NB4 (cell line): ENCODE results near the gene MCAT.

Experiments used
- DNase-seq: peaks from one replicate; pipeline ENCODE4 v3.0.0; 2010; ENCODE audit warnings: low read depth
- H3K4me3 ChIP-seq: one replicate; pipeline ENCODE4 v1.5.1; 2011; ENCODE audit warnings: mild to moderate bottlenecking, low read depth, low read length, moderate library complexity
- CTCF ChIP-seq: IDR thresholded peaks from one replicate; pipeline ENCODE4 v1.5.1; 2012; ENCODE audit warnings: low read depth, low read length
- MAX ChIP-seq: IDR thresholded peaks from 2 replicates; pipeline ENCODE4 v1.6.1; 2011; ENCODE audit warnings: low read depth, low read length
- MYC ChIP-seq: IDR thresholded peaks from 2 replicates; pipeline ENCODE4 v1.6.1; 2011; ENCODE audit warnings: low read depth, low read length
- POLR2A ChIP-seq: IDR thresholded peaks from 2 replicates; pipeline ENCODE4 v1.6.1; 2011; ENCODE audit warnings: mild to moderate bottlenecking; ENCODE audit not compliant: insufficient read length; ENCODE audit errors: extremely low read depth

Gene MCAT

GRCh38 chr22:43159484-43160178 is 16.4 kb upstream of the MCAT start:
- TF ChIP-seq CTCF (peak; percentile 37), MYC (no peak)
- no peak overlapping the region for H3K4me3 ChIP-seq
- no peak for DNase-seq

GRCh38 chr22:43158778-43159483 is 15.7 kb upstream of the MCAT start:
- DNase-seq = no peak
- TF ChIP-seq CTCF (no peak), MYC (no peak), MAX (no peak), POLR2A (no peak)
- no peak overlapping the region for H3K4me3 ChIP-seq

GRCh38 chr22:43157874-43158546 is 14.8 kb upstream of the MCAT start:
- DNase-seq = no peak
- TF ChIP-seq MAX (no peak), MYC (no peak), POLR2A (no peak), CTCF (no peak)
- H3K4me3 ChIP-seq = no peak overlapping the region

DNA sequence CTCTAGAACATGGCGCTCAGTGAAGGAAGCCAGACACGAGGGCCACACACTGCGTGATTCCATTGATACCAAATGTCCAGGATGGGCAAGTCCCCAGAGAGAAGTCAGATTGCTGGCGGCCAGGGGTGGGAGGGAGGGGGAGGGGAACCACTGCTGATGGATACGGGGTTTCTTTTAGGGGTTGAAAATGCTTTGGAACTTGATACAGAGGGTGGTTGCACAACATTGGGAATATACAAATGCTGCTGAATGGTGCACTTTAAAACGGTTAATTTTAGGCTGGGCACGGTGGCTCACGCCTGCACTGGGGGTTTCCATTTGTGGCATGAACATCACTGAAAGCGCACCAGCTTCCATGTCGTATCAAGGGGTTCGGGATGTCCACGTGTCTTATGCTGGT is 13.2 kb upstream of the MCAT start:
- no peak for DNase-seq
- TF ChIP-seq CTCF (no peak), POLR2A (no peak)
- H3K4me3 ChIP-seq = no peak overlapping the region

DNA sequence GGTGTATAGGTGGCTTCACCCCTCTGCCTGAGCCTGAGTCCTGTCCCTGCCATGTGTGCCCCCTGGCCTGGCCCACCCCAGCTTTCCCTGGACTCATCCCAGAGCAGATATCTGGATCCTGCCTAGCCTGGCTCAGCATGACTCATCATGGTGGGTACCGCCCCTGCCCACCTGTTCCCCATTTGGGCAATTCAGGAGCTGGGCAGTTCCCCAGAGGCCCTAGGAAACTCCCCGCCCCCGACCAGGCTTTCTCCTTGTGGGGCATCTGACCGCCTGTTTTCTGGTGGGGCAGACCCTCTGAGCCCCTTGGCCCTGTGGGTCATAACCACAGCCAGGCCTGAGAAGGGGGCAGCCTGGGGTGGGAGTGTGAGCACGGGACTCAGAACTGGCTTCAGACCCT is 12.6 kb upstream of the MCAT start:
- DNase-seq = no peak

More for the DNA sequence above, 12.6 kb upstream of the MCAT start:
- TF ChIP-seq CTCF (no peak), MYC (no peak), MAX (no peak), POLR2A (no peak)
- no peak overlapping the region for H3K4me3 ChIP-seq
